ENCODE data around the gene ALPG.
"Not testable (repeated sequence)": the region's sequence is repeated elsewhere in the genome, so short reads cannot be mapped to it uniquely, and the experiment has no call there.

ALPG gene

GRCh38 chr2:232442431-232442830, 35.8 kb downstream of the ALPG start:
- not testable (repeated sequence) for DNase-seq

GRCh38 chr2:232443047-232443446, 36.4 kb downstream of the ALPG start:
- not testable (repeated sequence) for DNase-seq

- not testable (repeated sequence) for DNase-seq
These were observed 37.2 kb downstream of the ALPG start for GRCh38 chr2:232443669-232444408.

- no peak for DNase-seq
These were observed 37.9 kb downstream of the ALPG start for GRCh38 chr2:232444409-232445148.

GRCh38 chr2:232445149-232445885, 38.7 kb downstream of the ALPG start:
- not testable (repeated sequence) for DNase-seq

- not testable (repeated sequence) for DNase-seq
These were observed 39.7 kb downstream of the ALPG start for GRCh38 chr2:232446266-232446777.

GRCh38 chr2:232447091-232447620, 40.5 kb downstream of the ALPG start:
- no peak for DNase-seq

- DNase-seq, result no peak
These were observed 41.1 kb downstream of the ALPG start for GRCh38 chr2:232447638-232448303.

GRCh38 chr2:232448304-232448690, 41.7 kb downstream of the ALPG start:
- no peak for DNase-seq

GRCh38 chr2:232449964-232450363, 43.3 kb downstream of the ALPG start:
- no peak for DNase-seq

GRCh38 chr2:232451645-232452044, 45.0 kb downstream of the ALPG start:
- not testable (repeated sequence) for DNase-seq

GRCh38 chr2:232454630-232455029, 48.0 kb downstream of the ALPG start:
- no peak for DNase-seq

GRCh38 chr2:232455426-232456255, 49.0 kb downstream of the ALPG start, which contains the start of gene ALPI:
ALPI (plus strand) TSS chr2:232456153; CDS start chr2:232456200, 47 bp downstream.
- no peak for DNase-seq

GRCh38 chr2:232456296-232457120, 49.9 kb downstream of the ALPG start:
- no peak for DNase-seq

GRCh38 chr2:232457121-232458011, 50.7 kb downstream of the ALPG start:
- no peak for DNase-seq

GRCh38 chr2:232458051-232458660, 51.5 kb downstream of the ALPG start:
- DNase-seq, result no peak

GRCh38 chr2:232458661-232459418, 52.2 kb downstream of the ALPG start:
- no peak for DNase-seq

GRCh38 chr2:232459419-232460035, 52.9 kb downstream of the ALPG start:
- DNase-seq, result no peak

All from NCI-H2029 (cell line).